GM19395 (cell line): ENCODE measurements around the gene CST4.
"Not testable (repeated sequence)": the region's sequence is repeated elsewhere in the genome, so short reads cannot be mapped to it uniquely, and the experiment has no call there.

ENCODE experiments used
- ATAC-seq: cut with Tn5 transposase; IDR thresholded peaks from one replicate; pipeline ENCODE4 v1.9.1; 2021; ENCODE audit warnings: mild to moderate bottlenecking, moderate library complexity; ENCODE audit not compliant: unreplicated experiment

CST4 gene, protein sequence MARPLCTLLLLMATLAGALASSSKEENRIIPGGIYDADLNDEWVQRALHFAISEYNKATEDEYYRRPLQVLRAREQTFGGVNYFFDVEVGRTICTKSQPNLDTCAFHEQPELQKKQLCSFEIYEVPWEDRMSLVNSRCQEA

DNA sequence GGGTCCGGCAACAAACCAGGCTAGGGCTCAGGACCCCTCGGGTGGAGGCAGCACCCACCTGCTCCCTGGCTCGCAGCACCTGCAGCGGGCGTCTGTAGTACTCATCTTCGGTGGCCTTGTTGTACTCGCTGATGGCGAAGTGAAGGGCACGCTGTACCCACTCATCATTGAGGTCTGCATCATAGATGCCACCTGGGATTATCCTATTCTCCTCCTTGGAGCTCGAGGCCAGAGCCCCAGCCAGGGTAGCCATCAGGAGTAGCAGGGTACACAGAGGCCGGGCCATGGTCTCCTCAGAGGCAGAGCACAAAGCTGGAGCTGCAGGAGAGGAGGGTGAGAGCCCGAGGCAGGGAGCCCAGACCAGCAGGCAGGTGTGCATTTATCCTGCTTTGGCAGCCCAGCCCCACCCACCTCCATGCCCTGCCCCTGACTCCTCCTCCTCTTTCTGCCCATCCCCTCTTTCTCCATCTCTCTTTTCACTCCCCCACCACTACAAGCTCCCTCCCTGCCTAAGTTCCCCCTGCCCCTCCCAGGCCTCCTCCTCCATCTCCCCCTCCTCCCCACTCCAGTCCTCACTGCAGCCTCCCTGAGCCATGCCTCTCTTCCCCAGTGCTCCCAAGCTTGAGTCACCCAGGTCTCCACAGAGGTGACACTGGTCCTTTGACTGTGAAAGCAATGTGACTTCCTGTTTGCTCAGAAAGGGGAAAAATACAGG is at the start of gene CST4:
TSS of gene CST4 (minus strand) at position 355 of the 715 bp plus-strand sequence. CDS start at position 286, 69 bp downstream.
- ATAC-seq, result not testable (repeated sequence)

DNA sequence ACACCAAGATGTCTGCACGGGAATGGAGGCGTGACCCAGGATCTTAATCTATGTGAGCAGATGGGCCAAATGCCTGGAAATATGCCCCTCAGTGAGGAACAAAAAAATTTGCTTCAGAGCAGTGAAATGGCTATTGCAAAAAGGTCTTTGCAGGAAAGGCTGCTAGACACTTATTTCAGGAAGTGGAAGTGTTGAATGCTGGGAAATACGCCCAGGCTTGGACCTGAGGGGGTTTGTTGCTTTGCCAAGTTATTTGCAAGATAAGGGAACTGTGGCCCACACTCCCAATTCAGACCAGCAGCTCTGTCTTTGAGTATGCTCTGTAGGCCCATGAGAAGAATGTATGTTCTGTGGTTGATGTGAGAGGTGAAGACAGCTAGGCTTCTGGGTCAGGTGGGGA is 46.6 kb upstream of the CST4 start:
- ATAC-seq, result not testable (repeated sequence)

DNA sequence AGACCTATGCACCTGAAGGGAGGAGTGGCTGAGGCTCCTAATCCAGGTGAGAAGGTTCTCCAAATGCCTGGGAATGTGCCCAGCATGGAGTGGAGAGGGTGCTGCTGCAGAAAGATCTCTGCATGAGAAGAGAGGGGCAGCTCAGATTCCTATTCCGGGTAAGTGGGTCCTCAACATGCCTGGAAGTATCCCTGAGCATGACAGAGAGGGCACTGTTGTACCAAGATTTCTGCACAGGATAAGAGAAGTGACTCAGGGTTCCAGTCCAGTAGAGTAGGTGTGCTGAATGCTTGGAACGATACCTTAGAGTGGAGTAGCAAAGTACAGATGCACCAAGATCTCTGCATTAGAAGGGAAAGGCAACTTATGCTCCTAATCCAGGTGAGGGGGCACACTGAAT is 46.1 kb upstream of the CST4 start:
- not testable (repeated sequence) for ATAC-seq

DNA sequence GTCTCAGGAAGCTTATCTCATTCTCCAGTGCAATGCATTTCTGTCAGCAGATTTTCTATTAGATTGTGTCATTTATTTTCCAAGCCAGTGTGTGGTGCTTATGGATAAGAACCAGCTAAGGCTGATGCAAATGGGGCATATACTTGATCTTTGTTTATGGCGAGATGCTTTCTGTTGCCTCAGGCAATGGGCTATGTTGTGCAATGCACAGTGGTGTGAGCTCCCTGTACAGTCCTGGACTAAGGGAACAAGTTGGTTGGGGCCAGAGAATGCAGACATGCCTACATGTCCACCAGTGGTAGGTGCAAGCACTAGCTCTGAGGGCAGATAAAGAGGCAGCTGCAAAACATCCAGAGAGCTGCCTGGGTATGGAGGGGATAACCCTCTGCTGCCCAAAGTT is 45.6 kb upstream of the CST4 start:
- ATAC-seq, result not testable (repeated sequence)

DNA sequence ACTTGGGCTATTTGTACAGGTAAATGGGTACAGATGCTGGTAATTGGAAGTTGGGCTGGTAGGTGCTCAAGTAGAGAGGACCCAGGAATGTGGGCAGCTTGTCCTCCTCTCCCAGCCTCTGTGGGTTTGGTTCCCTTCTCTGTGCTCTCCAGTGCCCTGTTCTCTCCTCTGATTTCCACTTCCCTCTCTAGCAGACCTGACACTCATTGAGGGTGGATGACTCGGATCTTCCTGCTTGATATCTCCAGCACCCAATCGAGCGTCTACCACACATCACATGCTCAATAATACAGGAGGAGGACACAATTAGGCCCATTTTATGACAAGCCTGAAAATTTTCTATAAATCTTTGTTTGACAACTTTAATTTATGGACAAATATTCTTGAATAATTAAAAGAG is 38.2 kb upstream of the CST4 start:
- ATAC-seq, result no peak

DNA sequence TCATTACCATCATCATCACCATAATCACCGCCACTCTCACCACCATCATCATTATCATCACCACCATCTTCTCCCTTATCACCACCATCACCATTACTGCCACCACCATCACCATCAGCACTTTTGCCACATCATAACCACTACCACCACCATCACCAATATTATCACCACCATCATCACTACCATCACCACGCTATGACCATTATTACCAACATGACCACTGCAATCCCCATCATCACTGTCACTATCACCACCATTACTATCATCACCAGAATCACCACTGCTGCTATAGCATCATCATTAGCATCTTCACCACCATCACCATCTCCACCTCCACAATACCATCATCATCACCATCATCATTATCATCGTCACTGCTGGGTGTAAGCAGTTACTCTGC is 36.3 kb upstream of the CST4 start:
- ATAC-seq, result no peak

DNA sequence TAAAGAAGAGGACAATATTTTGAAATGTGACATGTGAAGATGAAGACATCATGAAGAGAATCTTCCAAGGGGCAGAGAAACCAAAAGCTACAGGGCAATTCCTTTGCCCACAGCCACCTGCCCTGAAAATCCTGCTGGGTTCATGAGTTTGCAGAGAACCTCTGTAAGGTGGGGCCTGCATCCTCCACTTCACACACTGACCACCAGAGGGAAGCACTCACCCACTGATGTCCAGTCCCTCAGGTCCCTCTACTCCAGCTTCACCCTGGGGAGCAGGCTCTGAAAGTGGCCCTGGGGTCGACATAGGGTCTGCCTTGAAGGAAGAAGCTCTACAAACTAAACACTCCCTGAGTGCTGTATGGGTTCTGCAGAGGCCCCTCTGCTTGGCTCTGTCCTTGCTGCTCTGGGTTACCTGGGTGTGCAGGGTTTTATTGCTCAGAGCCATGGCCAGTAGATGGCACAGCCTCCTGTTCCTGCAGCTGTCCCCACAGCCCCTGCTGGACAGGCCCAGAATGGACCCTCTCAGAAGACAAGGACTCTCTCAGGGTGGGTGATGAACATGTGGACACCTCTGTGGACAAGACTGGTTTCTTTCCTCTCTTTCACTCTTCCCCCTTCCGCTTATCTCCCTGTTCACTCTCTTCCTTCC is 34.9 kb upstream of the CST4 start:
- not testable (repeated sequence) for ATAC-seq

DNA sequence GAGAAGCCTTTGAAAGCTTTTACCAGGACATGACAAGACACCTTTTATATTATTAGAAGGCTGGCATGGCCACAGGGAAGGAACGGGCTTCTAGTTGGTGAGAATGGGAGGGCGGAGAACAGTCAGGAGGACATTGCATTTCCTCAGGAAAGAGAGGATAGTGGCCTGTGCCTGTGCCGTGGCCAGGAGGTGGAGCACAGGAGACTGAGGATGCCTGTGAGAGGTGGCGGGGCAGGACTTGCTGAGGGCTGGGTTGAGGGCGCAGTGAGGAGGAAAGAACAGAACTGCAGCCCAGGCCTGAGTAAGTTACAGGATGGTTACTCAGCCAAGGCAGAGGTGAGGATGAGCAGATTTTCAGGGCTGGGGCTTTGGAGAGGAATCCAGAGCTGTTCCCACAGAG is 34.0 kb upstream of the CST4 start:
- not testable (repeated sequence) for ATAC-seq

DNA sequence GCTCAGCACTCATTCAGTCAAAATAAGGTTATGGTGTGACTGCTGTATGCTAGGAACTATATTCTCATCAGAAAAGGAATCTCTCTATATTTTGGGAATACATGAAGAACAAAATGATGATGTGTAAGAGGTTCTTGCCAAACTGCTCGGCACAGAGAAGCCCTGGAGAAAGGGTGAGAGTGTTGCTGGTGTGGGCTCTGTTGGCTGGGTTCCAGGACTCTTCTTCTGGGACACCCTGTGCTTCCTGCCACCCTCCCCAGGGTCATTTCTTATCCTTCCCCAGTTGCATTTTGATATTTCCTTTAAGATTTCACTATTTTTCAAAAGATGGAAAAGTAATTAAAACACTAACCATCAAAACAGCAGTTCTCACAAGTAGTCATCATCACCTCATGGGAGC is 33.1 kb upstream of the CST4 start:
- ATAC-seq, result no peak

DNA sequence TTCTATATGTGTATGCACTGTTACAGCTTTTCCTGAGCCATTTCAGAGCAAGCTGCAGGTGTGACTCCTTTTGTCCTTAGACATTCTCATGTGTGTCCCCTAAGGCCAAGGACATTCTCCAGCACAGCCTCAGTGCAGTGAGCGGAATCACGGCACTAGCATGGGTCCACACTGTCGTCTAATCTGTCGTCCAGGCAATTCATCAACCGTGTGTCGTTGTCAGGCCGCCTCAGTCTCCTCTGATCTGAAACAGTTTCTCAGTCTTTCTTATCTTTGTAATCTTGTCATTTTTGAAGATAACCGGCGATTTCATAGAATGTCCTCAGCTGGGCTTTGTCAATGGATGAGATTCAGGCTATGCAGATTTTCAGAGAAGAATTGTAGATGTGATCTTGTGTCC is 30.5 kb upstream of the CST4 start:
- ATAC-seq, result not testable (repeated sequence)

DNA sequence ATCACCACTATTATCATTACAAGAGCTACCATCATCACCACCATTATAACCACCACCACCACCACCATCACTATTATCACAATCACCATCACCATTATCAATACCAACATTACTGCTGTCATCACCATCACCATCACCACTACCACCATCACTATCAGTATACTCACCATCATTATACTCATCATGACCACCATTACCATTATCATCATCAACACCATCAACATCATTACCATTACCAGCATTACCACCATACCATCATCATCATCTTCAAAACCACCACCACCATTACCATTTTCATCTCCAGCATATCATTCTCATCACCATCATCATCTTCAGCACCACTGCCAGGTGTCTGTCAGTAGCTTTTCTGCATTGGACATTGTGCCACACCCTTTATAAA is 22.9 kb upstream of the CST4 start:
- not testable (repeated sequence) for ATAC-seq

DNA sequence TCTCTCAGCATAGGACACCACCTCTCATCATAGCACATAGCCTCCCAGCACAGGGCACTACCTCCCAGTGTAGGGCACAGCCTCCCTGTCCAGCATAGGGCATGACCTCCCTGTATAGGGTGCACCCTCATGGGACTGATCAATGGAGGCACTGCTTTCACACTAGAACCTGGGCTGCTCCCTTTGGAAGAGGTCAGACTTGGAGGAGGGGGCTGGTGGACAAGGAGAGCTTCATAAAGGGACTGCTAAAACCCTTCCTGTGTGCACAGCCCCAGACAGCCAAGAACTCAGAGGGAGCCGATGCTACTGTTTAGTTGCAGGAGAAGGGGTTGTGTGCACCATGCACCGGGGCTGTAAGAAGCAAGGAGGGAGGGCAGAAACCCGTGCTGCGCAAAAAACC is 21.9 kb upstream of the CST4 start:
- no peak for ATAC-seq

DNA sequence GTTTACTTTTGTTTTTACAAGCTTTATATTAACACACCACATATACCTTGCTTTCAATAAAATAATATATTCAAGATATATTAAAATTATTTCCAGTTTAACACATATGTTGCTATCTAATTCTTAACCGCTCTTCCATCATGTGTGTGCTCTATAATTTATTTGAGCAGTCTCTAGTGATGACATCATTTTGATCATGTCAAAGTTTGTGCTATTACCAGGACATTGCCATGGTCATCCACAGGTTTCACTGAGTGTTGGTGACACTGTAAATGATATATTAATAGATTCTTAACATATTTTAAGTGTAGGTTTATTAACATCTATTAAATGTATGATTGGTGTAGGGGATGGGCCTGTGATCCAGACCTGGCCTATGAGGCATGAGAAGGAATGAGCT is 17.1 kb upstream of the CST4 start:
- ATAC-seq, result no peak

DNA sequence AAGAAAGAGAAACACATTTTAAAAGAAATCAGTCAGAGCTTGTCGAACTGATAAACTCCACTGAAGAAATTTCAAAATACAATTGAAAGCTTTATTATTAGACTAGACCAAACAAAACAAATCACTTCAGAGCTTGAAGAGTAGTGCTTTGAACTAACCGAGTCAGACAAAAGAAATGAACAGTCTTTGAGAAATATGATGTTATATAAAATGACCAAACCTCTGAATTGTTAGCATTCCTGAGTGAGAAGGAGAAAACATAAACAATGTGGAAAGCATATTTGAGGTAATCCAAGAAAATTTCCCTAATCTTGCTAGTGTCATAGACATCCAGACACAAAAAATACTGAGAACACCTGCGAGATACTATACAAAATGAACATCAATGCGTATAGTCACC is 13.2 kb upstream of the CST4 start:
- no peak for ATAC-seq

DNA sequence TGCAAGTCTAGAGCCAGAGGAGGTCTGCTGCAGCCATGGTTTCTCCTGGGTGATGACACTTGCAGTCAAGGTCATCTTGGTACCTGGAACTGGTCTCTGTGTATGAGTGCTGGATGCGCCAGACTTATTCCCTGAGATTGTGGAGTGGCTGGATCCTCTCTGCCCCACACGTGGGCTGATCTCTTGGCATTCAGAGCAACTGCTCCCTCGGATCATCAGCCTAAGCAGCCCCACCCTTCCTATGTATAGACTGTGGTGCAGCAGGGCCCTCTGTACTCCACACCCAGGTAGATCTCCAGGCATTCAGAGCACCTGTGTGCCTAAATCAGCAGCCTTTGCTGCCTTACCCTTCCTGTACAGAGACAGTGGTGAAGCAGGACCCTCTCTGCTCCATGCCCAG is 12.1 kb upstream of the CST4 start:
- ATAC-seq, result no peak

DNA sequence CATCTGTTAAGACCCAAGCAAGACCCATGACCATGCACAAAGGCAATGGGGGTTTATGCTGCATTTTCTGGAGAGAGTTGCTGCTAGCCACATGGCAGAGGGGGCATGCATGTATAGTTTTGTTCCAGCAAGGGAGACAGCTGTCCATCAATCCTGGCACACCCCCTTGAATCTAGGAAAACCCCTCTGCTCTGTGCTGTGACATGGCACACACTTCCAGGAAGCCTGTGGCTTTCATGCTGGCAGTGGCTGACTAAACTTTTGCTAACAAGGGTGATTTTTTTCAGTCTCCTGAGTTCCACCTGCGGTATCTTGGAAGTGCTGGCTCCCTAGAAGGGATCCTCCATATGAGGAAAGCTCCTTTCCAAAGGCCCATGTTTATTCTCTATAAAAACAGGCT is 9.1 kb upstream of the CST4 start:
- ATAC-seq, result no peak

DNA sequence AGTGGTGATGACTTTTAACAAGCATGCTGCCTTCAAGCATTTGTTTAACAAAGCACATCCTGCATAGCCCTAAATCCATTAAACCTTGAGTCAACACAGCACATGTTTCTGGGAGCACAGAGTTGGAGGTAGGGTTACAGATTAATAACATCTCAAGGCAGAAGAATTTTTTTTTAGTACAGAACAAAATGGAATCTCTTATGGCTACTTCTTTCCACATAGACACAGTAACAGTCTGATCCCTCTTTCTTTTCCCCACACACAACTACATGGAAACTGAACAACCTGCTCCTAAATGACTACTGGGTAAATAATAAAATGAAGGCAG is 6.2 kb upstream of the CST4 start:
- not testable (repeated sequence) for ATAC-seq

DNA sequence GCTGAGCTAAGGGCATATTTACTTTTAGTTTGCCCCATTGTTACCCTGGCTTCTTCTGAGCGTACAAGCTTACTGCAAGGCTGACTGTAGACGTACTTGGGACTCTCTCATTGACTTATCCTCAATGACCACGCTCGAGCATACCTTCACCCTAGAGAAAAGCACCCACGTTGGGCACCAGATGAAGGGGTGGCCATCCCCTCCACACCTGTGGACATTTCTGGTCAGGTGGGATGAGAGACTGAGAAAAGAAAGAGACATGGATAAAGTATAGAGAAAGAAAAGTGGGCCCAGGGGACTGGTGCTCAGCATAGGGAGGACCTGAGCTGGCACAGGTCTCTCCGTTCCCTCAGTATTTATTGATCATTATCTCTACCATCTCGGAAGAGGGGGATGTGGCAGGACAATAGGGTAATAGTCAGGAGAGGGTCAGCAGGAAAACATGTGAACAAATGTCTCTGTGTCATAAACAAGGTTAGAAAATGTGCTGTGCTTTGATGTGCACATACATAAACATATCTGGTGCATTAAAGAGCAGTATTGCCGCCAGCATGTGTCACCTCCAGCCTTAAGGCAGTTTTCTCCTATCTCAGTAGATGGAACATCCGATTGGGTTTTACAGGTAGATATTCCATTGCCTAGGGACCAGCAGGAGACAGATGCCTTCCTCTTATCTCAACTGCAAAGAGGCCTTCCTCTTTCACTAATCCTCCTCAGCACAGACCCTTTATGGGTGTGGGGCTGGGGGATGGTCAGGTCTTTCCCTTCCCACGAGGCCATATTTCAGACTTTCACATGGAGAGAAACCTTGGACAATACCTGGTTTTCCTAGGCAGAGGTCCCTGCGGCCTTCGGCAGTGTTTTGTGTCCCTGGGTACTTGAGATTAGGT is 5.6 kb upstream of the CST4 start:
- not testable (repeated sequence) for ATAC-seq

DNA sequence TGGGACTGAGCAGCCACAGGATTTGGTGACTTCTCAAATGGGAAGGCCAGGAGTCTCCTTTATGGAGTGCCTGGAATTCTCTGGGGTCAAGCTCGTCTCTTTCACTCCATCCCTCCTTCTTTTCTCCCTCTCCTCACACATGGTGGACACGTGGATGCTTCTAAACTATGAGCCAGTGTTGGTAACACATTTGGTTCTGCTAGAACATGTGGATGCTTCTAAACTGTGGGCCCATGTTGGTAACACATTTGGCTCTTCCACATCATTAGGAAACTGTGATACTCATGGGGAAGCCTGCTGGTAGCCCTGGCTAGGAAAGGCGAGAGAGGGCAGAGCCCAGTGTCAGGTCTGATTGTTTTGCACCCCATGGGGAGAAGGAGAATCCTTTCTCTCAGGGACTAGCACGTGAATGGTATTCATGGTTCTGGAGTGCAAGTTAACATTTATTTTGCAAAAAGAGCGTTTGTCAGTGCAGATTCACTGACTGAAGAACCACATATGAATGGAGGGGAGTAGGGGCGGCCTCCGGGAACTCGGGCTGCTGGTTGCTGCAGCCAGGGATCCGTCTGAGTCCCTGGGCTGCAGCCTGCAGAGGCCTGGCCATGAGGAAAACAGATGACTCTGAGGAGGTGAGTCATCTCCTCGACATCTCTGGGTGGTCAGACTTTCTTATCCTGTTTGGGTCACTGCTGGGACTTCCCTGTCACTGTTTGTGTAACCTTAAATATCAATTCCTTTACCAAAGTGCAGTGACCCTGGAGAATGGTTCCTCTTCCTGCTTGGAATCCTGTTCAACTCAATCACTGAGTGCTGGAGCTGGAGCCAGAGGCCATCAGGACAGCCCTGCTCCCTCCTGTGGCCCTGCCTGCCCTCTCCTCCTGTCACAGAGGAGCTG is 4.1 kb upstream of the CST4 start:
- ATAC-seq, result not testable (repeated sequence)

DNA sequence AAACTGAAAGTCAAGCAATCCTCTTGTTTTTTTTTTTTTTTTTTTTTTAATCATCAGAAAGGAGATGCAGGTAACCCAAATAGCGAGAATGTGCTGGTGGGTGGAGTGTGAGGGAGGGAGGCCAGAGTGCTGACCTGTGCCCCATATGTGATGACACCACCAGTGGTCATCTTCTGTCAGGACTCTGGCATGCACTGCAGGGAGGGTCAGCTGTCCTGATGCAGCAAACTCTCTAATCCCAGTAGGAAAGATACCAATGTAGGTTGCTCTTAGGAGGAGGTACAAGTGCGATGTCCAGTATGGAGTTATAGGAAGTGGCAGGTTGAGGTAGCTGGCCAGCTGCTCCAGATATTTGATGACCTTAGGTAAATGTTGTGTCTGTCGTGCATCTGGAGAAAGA is 2.8 kb upstream of the CST4 start:
- ATAC-seq, result no peak
